Type B pancreatic cell (in vitro differentiated cells): ENCODE measurements around the gene CELSR1. TPM values are rescaled to one million over a fixed set of nuclear protein-coding genes. Genes with fewer than 3 reads are reported as not detected.

Experiments used
- DNase-seq: peaks from one replicate; pipeline ENCODE4 v3.0.0; 2021; ENCODE audit warnings: mixed read lengths; ENCODE audit not compliant: unreplicated experiment; ENCODE audit errors: extremely low spot score
- H3K27ac Mint-ChIP-seq: 2 replicates; pipeline ENCODE4 v1.8.0; 2021; ENCODE audit warnings: mild to moderate bottlenecking, mixed read lengths
- H3K27me3 Mint-ChIP-seq: 2 replicates; pipeline ENCODE4 v1.8.0; 2021; ENCODE audit warnings: mixed read lengths
- H3K36me3 Mint-ChIP-seq: 2 replicates; pipeline ENCODE4 v1.8.0; 2021; ENCODE audit warnings: mixed read lengths
- H3K4me1 Mint-ChIP-seq: one replicate; pipeline ENCODE4 v1.8.0; 2021; ENCODE audit warnings: mixed read lengths; ENCODE audit not compliant: unreplicated experiment
- H3K4me3 Mint-ChIP-seq: 2 replicates; pipeline ENCODE4 v1.8.0; 2021; ENCODE audit warnings: mild to moderate bottlenecking, mixed read lengths
- H3K9me3 Mint-ChIP-seq: 2 replicates; pipeline ENCODE4 v1.8.0; 2021; ENCODE audit warnings: mixed read lengths
- total RNA-seq: library from RNA; stranded (reverse); gene quantifications from 2 replicates; pipeline ENCODE4 v1.2.1, GENCODE V29; 2021; ENCODE audit warnings: low replicate concordance
- TF ChIP-seq, protein P1 (sequence below): fragments of 200-600 bp; sonication (generic); conservative IDR thresholded peaks from 2 replicates; pipeline ENCODE4 v1.5.0; 2021; ENCODE audit warnings: antibody characterized with exemption, mild to moderate bottlenecking

The CELSR1 gene
- total RNA-seq, 1 donor from 2014 or later, result 27.8 TPM

DNA sequence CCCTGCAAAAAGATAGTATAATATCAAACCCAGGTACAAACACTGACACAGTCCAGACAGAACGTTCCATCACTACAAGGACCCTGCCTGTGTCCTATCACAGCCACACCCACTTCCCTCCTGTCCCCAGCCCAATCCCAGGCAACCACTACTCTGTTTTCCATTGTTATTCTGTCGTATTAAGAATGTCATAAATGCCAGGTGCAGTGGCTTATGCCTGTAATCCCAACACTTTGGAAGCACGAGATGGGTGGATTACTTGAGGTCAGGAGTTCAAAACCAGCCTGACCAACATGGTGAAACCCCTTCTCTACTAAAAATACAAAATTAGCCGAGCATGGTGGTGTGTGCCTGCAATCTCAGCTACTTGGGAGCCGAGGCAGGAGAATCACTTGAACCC lies 112.9 kb downstream of the CELSR1 start:
- H3K27me3 Mint-ChIP-seq, result no peaks in the 10 kb centered on the region
- H3K9me3 Mint-ChIP-seq, result no peaks in the 10 kb centered on the region
- peaks cover 8% of the 10 kb centered on the region for H3K36me3 Mint-ChIP-seq
- TF ChIP-seq, protein P1, sequence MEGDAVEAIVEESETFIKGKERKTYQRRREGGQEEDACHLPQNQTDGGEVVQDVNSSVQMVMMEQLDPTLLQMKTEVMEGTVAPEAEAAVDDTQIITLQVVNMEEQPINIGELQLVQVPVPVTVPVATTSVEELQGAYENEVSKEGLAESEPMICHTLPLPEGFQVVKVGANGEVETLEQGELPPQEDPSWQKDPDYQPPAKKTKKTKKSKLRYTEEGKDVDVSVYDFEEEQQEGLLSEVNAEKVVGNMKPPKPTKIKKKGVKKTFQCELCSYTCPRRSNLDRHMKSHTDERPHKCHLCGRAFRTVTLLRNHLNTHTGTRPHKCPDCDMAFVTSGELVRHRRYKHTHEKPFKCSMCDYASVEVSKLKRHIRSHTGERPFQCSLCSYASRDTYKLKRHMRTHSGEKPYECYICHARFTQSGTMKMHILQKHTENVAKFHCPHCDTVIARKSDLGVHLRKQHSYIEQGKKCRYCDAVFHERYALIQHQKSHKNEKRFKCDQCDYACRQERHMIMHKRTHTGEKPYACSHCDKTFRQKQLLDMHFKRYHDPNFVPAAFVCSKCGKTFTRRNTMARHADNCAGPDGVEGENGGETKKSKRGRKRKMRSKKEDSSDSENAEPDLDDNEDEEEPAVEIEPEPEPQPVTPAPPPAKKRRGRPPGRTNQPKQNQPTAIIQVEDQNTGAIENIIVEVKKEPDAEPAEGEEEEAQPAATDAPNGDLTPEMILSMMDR, result no peak
- H3K4me1 Mint-ChIP-seq, result no peaks in the 10 kb centered on the region
- no peak overlapping the region for H3K4me3 Mint-ChIP-seq
- DNase-seq, result no peak
- no peak overlapping the region for H3K27ac Mint-ChIP-seq

DNA sequence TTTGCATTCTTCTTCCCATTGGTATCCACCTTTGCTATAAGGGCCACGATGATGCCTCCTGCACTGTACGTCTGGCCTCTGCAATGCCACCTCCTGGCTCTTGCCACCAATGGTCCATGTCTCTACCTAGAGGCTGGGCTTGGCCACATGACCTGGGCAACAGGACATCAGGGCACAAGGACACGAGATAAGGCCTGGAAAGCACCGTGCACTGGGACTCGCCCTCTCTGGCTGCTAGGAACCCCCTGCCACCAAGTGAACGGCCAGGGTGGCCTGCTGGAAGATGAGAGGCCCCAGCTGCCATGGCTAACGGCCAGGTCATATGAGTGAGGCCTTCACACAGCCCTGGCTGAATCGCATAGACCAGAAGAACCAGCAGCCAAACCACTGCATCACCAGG lies 114.5 kb downstream of the CELSR1 start:
- no peak for DNase-seq
- no peak overlapping the region for H3K27ac Mint-ChIP-seq
- no peaks in the 10 kb centered on the region for H3K4me1 Mint-ChIP-seq
- no peak overlapping the region for H3K4me3 Mint-ChIP-seq
- H3K27me3 Mint-ChIP-seq, result no peaks in the 10 kb centered on the region
- no peaks in the 10 kb centered on the region for H3K9me3 Mint-ChIP-seq
- TF ChIP-seq, protein P1, result no peak
- H3K36me3 Mint-ChIP-seq, result peaks cover 8% of the 10 kb centered on the region

DNA sequence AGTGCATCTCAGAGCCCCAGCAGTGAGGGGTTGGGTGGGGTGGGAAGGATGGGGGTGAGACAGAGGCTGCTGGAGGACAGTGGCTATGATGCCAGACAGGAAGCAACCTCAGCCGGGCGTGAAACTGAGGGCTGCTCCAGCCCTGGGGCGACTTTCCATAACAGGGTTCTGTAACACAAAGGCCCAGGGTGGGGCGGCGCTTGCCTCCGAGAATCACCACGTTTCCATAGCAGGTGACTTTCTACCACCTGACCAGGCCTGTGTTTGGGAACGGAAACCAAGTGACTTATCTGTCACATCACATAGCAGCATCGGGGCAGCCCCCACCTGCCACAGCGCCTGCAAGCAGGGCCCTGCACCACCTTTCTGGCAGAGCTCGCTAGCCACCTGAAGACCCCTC lies 116.2 kb downstream of the CELSR1 start:
- Mint-ChIP-seq H3K27me3 (no peaks in the 10 kb centered on the region), H3K4me1 (peaks cover 5% of the 10 kb centered on the region), H3K27ac (no peak overlapping the region), H3K36me3 (peaks cover 3% of the 10 kb centered on the region), H3K9me3 (no peaks in the 10 kb centered on the region), H3K4me3 (no peak overlapping the region)
- no peak for DNase-seq
- TF ChIP-seq, protein P1, result no peak

DNA sequence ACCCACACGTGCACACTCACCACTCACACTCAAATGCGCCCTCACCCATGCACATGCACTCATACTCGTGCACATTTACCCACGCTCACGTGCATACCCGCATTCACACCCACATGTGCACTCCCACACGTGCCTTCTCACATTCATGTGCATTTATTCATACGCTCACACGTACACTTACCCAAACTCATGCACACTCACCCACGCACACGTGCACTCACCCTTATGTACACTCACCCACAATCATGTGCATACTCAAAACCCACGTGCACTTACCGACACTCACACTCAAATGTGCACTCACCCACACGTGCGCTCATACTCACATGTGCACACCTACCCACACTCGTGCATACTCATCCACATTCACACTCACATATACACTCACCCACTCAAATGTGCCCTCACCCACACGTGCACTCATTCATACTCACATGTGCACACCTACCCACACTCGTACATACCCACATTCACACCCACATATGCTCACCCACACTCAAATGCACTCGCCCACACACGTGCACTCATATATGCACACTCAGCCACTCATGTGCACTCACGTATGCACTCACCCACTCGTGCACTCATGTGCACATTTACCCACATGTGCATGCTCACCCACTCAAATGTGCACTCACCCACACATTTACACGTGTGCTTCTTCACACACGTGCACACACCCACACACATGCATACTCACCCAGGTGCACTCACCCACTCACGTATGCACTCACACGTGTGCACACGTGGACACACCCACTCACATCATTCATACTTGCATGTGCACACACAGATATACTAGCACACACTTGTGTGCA lies 117.5 kb downstream of the CELSR1 start:
- no peaks in the 10 kb centered on the region for H3K9me3 Mint-ChIP-seq
- H3K27ac Mint-ChIP-seq, result no peak overlapping the region
- no peak overlapping the region for H3K4me3 Mint-ChIP-seq
- H3K27me3 Mint-ChIP-seq, result no peaks in the 10 kb centered on the region
- H3K36me3 Mint-ChIP-seq, result peaks cover 3% of the 10 kb centered on the region
- DNase-seq, result no peak
- TF ChIP-seq, protein P1, result no peak
- H3K4me1 Mint-ChIP-seq, result peaks cover 11% of the 10 kb centered on the region

DNA sequence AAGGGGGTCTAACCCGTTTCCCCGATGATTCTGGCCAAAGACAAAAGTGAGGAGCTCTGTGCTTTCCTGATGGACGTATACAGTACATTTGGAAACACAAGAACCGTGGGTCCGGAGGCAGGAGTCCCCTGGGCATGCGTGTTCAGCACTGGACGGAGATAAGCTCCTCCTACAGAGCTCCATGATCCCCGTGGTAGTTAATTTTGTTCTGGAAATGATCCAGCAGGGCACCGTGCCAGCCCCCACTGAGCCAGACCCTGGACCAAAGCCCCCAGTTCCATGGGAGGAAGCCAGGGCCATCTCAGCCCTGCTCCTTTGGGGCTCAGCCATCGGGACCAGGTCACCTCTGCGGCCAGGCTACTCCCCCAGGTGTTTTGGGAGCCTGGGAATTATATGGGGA lies 118.6 kb downstream of the CELSR1 start:
- TF ChIP-seq, protein P1, result no peak
- Mint-ChIP-seq H3K27me3 (no peaks in the 10 kb centered on the region), H3K27ac (no peak overlapping the region), H3K36me3 (no peaks in the 10 kb centered on the region), H3K4me3 (no peak overlapping the region), H3K4me1 (peaks cover 11% of the 10 kb centered on the region), H3K9me3 (no peaks in the 10 kb centered on the region)
- no peak for DNase-seq
